DMS153 treated with DMSO at 0.1 percent for 48 hours (cell line): ENCODE measurements around the gene ANKRD30B.
"Not testable (repeated sequence)": the region's sequence is repeated elsewhere in the genome, so short reads cannot be mapped to it uniquely, and the experiment has no call there.

Experiments
- DNase-seq: peaks from one replicate; lab custom pipeline; 2025; ENCODE audit not compliant: unreplicated experiment; lab: John Stamatoyannopoulos, UW

ANKRD30B gene

DNA sequence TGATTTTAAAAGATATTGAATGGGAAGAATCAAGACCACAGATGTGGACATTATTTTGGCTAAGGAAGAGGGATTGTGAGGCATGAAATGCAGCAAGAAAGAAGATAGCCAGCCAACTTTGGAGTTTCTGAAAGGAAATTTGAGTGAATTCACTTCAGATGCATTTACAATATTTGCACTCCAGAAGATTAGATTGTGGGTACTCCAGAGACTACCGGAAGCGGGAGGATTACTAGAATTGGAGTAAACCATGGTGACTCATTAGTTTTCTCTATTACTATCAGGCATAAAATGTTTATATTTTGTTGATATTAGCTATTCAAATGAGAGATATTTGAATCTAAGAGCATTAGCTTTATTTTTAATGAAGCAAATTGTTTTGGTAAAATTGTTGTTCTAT, 93.6 kb downstream of the ANKRD30B start:
- not testable (repeated sequence) for DNase-seq

- not testable (repeated sequence) for DNase-seq
Observed at GRCh38 chr18:14851533-14851932, 103.6 kb downstream of the ANKRD30B start.

DNA sequence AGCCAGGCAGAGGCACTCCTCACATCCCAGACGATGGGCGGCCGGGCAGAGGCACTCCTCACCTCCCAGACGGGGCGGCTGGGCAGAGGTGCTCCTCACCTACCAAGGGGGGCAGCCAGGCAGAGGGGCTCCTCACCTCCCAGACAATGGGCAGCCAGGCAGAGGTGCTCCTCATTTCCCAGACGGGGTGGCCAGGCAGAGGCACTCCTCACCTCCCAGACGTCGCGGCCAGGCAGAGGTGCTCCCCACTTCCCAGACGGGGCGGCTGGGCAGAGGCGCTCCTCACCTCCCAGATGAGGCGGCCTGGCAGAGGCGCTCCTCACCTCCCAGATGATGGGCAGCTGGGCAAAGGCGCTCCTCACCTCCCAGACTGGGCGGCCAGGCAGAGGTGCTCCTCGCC, 107.7 kb downstream of the ANKRD30B start:
- not testable (repeated sequence) for DNase-seq

DNA sequence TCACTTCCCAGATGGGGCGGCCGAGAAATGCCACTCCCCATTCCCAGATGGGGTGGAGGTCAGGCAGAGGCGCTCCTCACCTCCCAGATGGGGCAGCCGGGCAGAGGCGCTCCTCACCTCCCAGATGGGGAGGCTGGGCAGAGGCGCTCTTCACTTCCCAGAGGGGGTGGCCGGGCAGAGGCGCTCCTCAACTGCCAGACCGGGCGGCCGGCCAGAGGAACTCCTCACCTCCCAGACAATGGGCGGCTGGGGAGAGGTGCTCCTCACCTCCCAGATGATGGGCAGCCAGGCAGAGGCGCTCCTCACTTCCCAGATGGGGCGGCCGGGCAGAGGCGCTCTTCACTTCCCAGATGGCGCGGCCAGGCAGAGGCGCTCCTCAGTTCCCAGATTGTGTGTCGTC, 108.3 kb downstream of the ANKRD30B start:
- not testable (repeated sequence) for DNase-seq

DNA sequence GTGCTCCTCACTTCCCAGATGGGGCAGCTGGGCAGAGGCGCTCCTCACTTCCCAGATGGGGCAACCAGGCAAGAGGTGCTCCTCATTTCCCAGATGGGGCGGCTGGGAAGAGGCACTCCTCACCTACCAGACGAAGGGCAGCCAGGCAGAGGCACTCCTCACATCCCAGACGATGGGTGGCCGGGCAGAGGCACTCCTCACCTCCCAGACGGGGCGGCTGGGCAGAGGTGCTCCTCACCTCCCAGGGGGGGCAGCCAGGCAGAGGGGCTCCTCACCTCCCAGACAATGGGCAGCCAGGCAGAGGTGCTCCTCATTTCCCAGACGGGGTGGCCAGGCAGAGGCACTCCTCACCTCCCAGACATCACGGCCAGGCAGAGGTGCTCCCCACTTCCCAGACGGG, 110.5 kb downstream of the ANKRD30B start:
- DNase-seq: not testable (repeated sequence)

- DNase-seq: not testable (repeated sequence)
Observed at GRCh38 chr18:14859995-14860394, 112.0 kb downstream of the ANKRD30B start.

DNA sequence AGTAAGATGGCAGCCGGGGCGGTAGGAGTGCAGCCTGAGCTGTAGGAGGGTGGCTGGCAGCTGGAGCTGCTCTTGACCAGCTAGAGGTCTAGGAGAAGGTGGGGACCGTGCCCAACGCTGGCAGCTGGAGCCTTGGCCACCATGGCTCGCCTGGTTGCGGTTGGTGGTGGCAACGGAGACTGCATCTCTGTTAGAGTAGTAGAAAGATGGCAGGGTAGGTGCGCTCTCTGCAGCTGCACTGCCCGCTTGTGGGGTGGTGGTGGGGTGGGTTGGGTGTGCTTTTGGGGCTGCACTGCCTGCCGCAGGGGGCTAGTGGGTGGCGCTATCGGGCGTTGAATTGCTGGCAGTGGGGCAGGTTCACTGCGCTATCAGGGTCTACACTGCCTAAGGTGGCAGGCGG, 118.5 kb downstream of the ANKRD30B start:
- DNase-seq: not testable (repeated sequence)

DNA sequence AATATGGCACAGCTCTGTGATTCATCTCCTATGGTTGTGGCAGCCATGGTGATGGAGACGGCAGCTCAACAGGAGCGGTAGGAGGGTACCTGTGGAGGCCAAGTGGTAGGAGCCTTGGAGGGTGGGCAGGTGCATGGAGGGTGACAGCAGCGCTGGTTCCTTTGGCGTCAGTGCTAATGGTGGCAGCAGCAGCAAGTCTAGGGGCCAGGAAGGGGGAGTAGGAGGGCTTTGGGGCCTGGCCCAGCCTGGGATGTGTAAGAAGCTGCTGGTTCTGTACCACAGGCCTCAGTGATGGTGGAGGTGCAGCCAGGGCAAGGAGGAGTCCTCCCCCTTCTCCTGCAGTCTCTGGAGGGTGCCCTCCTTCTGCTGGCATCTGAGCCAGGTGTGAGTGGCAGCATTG, 120.0 kb downstream of the ANKRD30B start:
- DNase-seq: not testable (repeated sequence)

GRCh38 chr18:14868825-14869224, 120.9 kb downstream of the ANKRD30B start:
- not testable (repeated sequence) for DNase-seq

- not testable (repeated sequence) for DNase-seq
Observed at GRCh38 chr18:14878826-14879225, 130.9 kb downstream of the ANKRD30B start.

DNA sequence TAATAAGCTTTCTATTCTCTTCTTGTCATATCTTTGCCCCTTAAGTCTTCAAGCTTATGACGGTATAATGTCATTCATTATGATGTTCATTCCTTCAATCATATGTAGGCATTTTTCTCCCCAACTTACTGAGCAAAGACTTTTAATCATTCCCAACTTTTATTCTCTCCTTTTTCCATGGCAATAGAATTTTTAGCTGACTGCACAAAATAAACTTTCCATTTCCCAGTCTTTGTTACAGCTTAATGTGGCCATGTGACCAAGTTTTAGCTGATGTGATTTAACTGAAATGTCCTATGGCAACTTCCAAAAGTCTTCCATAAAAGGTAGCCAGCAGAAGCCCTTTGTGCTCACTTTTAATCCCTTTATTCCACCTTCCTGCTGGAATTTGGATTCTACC, 152.5 kb downstream of the ANKRD30B start:
- DNase-seq: no peak
